ENCODE measurements around the gene ACHE.
"Not testable (repeated sequence)": the region's sequence is repeated elsewhere in the genome, so short reads cannot be mapped to it uniquely, and the experiment has no call there.

- TF ChIP-seq CEBPB (IDR thresholded peaks at IDR 0.05); POLR2A (IDR thresholded peaks at IDR 0.05; ENCODE audit: low read length); ATOH8 (CRISPR knock-in tag; IDR thresholded peaks at IDR 0.05; ENCODE audit: low read depth); TFCP2L1 (CRISPR knock-in tag; IDR thresholded peaks at IDR 0.05); RFX5 (IDR thresholded peaks at IDR 0.05); REST (IDR thresholded peaks at IDR 0.05); EP300 (IDR thresholded peaks at IDR 0.05); RCOR1 (IDR thresholded peaks at IDR 0.05; ENCODE audit: low read depth, low read length); PHF8 (IDR thresholded peaks at IDR 0.05; ENCODE audit: borderline replicate concordance, low read depth): not testable (repeated sequence)
- TF ChIP-seq, protein P1, sequence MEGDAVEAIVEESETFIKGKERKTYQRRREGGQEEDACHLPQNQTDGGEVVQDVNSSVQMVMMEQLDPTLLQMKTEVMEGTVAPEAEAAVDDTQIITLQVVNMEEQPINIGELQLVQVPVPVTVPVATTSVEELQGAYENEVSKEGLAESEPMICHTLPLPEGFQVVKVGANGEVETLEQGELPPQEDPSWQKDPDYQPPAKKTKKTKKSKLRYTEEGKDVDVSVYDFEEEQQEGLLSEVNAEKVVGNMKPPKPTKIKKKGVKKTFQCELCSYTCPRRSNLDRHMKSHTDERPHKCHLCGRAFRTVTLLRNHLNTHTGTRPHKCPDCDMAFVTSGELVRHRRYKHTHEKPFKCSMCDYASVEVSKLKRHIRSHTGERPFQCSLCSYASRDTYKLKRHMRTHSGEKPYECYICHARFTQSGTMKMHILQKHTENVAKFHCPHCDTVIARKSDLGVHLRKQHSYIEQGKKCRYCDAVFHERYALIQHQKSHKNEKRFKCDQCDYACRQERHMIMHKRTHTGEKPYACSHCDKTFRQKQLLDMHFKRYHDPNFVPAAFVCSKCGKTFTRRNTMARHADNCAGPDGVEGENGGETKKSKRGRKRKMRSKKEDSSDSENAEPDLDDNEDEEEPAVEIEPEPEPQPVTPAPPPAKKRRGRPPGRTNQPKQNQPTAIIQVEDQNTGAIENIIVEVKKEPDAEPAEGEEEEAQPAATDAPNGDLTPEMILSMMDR (IDR thresholded peaks at IDR 0.05), result not testable (repeated sequence)
- TF ChIP-seq, protein P2, sequence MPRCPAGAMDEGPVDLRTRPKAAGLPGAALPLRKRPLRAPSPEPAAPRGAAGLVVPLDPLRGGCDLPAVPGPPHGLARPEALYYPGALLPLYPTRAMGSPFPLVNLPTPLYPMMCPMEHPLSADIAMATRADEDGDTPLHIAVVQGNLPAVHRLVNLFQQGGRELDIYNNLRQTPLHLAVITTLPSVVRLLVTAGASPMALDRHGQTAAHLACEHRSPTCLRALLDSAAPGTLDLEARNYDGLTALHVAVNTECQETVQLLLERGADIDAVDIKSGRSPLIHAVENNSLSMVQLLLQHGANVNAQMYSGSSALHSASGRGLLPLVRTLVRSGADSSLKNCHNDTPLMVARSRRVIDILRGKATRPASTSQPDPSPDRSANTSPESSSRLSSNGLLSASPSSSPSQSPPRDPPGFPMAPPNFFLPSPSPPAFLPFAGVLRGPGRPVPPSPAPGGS (IDR thresholded peaks at IDR 0.05), result not testable (repeated sequence)
These were observed 23.6 kb upstream of the ACHE start for GRCh38 chr7:100919335-100919734.
